Hepatocyte (in vitro differentiated cells): ENCODE data around the gene STAP2.

Source experiments
- CTCF ChIP-seq: fragments of 200-600 bp; sonication (generic); IDR thresholded peaks from 2 replicates; pipeline ENCODE4 v1.5.1; 2016; ENCODE audit warnings: antibody characterized with exemption, mild to moderate bottlenecking; ENCODE audit not compliant: poor library complexity
- EZH2 ChIP-seq: fragments of 200-600 bp; sonication (generic); IDR thresholded peaks from 2 replicates; pipeline ENCODE4 v1.6.1; 2016; ENCODE audit warnings: antibody characterized with exemption, mild to moderate bottlenecking, borderline replicate concordance

- TF ChIP-seq CTCF = no peak
- no peak for TF ChIP-seq EZH2
Measured at GRCh38 chr19:4354897-4355296, 16.3 kb upstream of the STAP2 start.
